Astrocyte of the cerebellum (primary cell): ENCODE measurements around the gene HPSE2.

Experiments used
- DNase-seq: peaks from one replicate; pipeline ENCODE4 v3.0.0-alpha.2; 2011; ENCODE audit warnings: low read depth
- H3K4me3 ChIP-seq: 2 replicates; pipeline ENCODE4 v1.5.1; 2011; ENCODE audit warnings: mild to moderate bottlenecking, low read depth, low read length, moderate library complexity
- in situ Hi-C: cut with HindIII; loops from 2 replicates; pipeline ENCODE4 v1.10.0; 2017; ENCODE audit warnings: low sequenced_read_pairs
- TF ChIP-seq, protein P1 (sequence below): IDR thresholded peaks from 2 replicates; pipeline ENCODE4 v1.5.1; 2012; ENCODE audit warnings: low read length, low read depth, moderate library complexity, mild to moderate bottlenecking; ENCODE audit errors: missing control alignments

The HPSE2 gene

DNA sequence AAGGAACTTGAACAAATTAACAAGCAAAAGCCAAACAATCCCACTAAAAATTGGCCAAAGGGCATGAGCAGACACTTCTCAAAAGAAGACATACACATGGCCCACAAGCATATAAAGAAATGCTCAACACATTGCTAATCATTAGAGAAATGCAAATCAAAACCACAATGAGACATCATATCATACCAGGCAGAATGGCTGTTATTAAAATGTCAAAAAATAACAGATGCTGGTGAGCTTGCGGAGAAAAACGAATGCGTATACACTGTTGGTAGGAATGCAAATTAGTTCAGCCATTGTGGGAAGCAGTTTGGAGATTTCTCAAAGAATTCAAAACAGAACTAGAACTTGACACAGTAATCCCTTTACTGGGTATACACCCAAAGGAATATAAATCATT lies 477.2 kb downstream of the HPSE2 start:
- DNase-seq: no peak
- in situ Hi-C loops: no loop called here
- no peak overlapping the region for H3K4me3 ChIP-seq
- TF ChIP-seq, protein P1, sequence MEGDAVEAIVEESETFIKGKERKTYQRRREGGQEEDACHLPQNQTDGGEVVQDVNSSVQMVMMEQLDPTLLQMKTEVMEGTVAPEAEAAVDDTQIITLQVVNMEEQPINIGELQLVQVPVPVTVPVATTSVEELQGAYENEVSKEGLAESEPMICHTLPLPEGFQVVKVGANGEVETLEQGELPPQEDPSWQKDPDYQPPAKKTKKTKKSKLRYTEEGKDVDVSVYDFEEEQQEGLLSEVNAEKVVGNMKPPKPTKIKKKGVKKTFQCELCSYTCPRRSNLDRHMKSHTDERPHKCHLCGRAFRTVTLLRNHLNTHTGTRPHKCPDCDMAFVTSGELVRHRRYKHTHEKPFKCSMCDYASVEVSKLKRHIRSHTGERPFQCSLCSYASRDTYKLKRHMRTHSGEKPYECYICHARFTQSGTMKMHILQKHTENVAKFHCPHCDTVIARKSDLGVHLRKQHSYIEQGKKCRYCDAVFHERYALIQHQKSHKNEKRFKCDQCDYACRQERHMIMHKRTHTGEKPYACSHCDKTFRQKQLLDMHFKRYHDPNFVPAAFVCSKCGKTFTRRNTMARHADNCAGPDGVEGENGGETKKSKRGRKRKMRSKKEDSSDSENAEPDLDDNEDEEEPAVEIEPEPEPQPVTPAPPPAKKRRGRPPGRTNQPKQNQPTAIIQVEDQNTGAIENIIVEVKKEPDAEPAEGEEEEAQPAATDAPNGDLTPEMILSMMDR: no peak

DNA sequence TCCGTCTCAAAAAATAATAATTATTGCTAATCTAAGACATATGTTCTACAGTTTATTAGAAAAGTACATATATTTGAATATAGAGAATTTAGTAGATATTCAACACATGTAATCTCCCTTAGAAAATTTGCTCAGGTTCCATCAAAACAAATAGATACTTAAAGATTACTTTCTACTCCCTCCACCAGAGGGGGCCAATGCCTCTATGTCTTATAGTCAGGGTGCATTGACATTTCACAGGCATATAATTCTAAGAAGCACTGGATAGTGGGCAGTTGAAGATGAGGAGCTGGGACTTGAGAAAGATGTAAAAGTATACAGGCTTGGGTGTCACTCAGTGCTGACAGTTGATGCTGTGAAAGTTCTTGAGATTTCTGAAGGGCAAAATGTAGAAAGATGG lies 487.4 kb downstream of the HPSE2 start:
- TF ChIP-seq, protein P1: peak; percentile 14
- in situ Hi-C loops: no loop called here
- H3K4me3 ChIP-seq: no peak overlapping the region
- peak; percentile 1 for DNase-seq

DNA sequence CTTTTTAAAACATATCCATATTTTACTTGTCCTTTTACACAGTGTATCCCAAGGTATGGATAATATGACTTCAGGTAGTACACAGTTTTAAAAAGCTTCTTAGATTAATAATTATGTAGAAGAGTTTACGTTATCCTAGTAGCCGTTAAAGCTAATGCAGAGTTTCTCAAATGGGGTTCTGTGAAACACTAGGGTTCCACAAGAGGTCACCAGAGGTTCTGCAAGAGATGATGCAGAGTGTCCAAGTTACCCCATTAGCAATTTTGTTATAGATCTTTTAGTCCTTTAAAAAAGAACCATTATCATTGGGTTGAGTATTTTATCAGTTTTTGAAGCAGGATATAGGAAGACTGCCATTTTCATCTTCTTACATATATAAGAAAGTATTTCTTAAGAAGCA lies 490.0 kb downstream of the HPSE2 start:
- TF ChIP-seq, protein P1: no peak
- no peak overlapping the region for H3K4me3 ChIP-seq
- in situ Hi-C loops: no loop called here
- no peak for DNase-seq

DNA sequence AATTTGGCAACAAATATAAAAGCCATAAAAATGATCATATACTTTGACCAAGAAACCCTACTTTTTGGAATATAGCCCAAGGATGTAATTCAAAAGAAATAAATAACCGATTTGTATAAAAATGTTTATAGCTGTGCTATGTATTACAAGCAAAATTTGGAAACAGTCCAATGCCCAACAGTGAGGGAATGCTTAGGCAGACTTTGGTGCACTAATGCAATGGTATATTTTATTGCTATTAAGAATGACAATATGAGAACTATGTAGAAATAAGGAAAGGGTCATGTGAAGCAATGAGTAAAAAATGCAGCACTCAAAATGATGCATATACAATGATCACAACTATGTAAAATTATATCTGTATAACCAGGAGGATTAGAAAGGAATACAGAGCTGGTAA lies 515.1 kb downstream of the HPSE2 start:
- no peak overlapping the region for H3K4me3 ChIP-seq
- no peak for DNase-seq
- in situ Hi-C loops: no loop called here
- TF ChIP-seq, protein P1: no peak

DNA sequence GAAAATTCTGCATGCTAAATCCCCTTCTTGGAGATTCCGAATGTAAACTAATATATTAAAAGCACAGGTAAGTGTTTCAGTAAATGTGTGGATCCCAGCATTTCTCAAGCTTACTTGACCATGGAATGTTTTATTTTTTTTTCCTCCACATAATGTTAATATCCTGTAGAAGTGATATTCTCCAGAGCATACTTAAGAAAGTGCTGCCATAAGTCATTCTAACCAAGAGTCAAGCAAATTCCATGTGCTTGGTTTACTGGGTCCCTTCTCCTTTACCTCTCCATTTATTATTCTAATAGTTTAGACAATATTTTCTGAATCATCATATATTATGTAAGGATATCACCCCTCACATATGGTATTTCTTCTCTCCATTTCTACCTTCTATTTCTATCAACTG lies 522.1 kb downstream of the HPSE2 start:
- in situ Hi-C loops: loop anchor here (10.0 kb wide), 1 partner anchor 79 kb away; no protein-coding TSS in a partner anchor
- DNase-seq: no peak
- no peak overlapping the region for H3K4me3 ChIP-seq
- TF ChIP-seq, protein P1: no peak

DNA sequence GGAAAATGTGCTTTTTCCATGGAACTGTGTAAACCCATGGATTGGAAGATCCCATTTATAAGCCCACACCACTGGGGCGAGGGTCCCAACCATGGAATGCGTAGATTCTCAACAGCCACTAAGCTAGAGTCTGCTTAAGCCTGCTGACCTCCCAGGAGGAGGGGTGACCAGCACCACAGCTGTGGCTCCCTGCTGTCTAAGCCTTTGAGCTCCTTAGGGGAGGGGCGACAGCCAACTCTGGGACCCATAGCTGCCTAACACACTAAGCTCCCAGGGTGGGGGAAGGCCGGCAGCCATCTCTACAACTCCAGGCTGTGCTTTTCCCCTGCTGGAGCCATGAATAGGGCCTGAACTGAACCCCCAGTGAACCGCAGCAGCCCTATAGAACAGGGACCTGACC lies 539.1 kb downstream of the HPSE2 start:
- in situ Hi-C loops: no loop called here
- no peak for DNase-seq
- TF ChIP-seq, protein P1: no peak
- no peak overlapping the region for H3K4me3 ChIP-seq

DNA sequence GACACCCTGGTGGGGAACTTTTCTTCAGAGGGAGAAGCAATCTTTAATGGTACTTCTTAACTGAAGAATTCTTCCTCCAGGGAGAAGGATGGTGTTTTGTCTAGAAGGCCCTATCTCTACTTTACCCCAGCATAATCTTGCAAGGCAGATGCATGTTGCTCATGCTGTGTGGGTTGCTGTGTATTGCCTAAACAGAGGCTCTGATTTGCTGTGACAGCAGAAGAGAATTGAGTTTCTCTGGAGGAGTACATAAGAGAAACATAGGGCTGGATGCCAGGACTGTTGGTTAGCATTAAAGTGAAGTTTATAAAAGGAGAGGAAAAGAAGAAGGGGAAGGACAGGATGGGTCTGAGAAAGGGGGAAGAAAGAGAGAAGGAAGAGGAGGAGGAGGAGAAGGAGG lies 540.8 kb downstream of the HPSE2 start:
- H3K4me3 ChIP-seq: no peak overlapping the region
- in situ Hi-C loops: no loop called here
- DNase-seq: no peak
- TF ChIP-seq, protein P1: no peak
